HG03196 (cell line): ENCODE results near the gene CSK.
"Not testable (repeated sequence)": the region's sequence is repeated elsewhere in the genome, so short reads cannot be mapped to it uniquely, and the experiment has no call there.

Source experiments
- ATAC-seq: cut with Tn5 transposase; IDR thresholded peaks from one replicate; pipeline ENCODE4 v1.9.1; 2021; ENCODE audit not compliant: unreplicated experiment

Gene CSK

GRCh38 chr15:74781431-74782258, at the start of gene CSK:
Gene CSK (plus strand): TSS chr15:74782080. CDS start chr15:74798298, 16,218 bp downstream.
- no peak for ATAC-seq

- no peak for ATAC-seq
Measured at GRCh38 chr15:74732846-74733245, 49.0 kb upstream of the CSK start.

GRCh38 chr15:74733269-74733668, 48.6 kb upstream of the CSK start:
- ATAC-seq, result no peak

GRCh38 chr15:74735305-74735704, 46.6 kb upstream of the CSK start:
- ATAC-seq, result no peak

GRCh38 chr15:74738239-74738638, 43.6 kb upstream of the CSK start:
- not testable (repeated sequence) for ATAC-seq

GRCh38 chr15:74742422-74742821, 39.5 kb upstream of the CSK start:
- no peak for ATAC-seq

- ATAC-seq, result no peak
Measured at GRCh38 chr15:74746389-74746788, 35.5 kb upstream of the CSK start.

- ATAC-seq, result no peak
Measured at GRCh38 chr15:74748322-74748946, 33.4 kb upstream of the CSK start, which contains the start of gene CYP1A2. Gene CYP1A2 (plus strand): TSS chr15:74748845. CDS start chr15:74749739, 894 bp downstream.

- no peak for ATAC-seq
Measured at GRCh38 chr15:74749832-74750231, 32.0 kb upstream of the CSK start.

GRCh38 chr15:74750751-74751150, 31.1 kb upstream of the CSK start:
- no peak for ATAC-seq

- ATAC-seq, result no peak
Measured at GRCh38 chr15:74752011-74752410, 29.9 kb upstream of the CSK start.

GRCh38 chr15:74752531-74752930, 29.3 kb upstream of the CSK start:
- no peak for ATAC-seq

GRCh38 chr15:74754593-74755215, 27.2 kb upstream of the CSK start:
- ATAC-seq, result no peak

GRCh38 chr15:74758736-74759135, 23.1 kb upstream of the CSK start:
- no peak for ATAC-seq

GRCh38 chr15:74762791-74763150, 19.1 kb upstream of the CSK start:
- no peak for ATAC-seq

- ATAC-seq, result no peak
Measured at GRCh38 chr15:74763416-74763815, 18.5 kb upstream of the CSK start.

- ATAC-seq, result no peak
Measured at GRCh38 chr15:74767167-74768098, 14.4 kb upstream of the CSK start.

- ATAC-seq, result no peak
Measured at GRCh38 chr15:74768099-74768770, 13.6 kb upstream of the CSK start.

GRCh38 chr15:74768771-74769342, 13.0 kb upstream of the CSK start:
- no peak for ATAC-seq

- no peak for ATAC-seq
Measured at GRCh38 chr15:74769463-74770025, 12.3 kb upstream of the CSK start.
